LNCAP (cell line): Measurements from ENCODE around the gene PLPPR3.

ENCODE experiments used
- CTCF ChIP-seq: fragments of 450-650 bp; IDR thresholded peaks from 2 replicates; pipeline ENCODE4 v1.5.1; 2017; ENCODE audit warnings: mild to moderate bottlenecking

The PLPPR3 gene

GRCh38 chr19:810883-811489, 10.8 kb downstream of the PLPPR3 start:
- TF ChIP-seq CTCF, result no peak

- TF ChIP-seq CTCF, result no peak
These were observed 11.5 kb downstream of the PLPPR3 start for GRCh38 chr19:810077-810855.

GRCh38 chr19:808423-808775, 13.4 kb downstream of the PLPPR3 start:
- no peak for TF ChIP-seq CTCF

GRCh38 chr19:807627-808422, 13.9 kb downstream of the PLPPR3 start:
- no peak for TF ChIP-seq CTCF

- no peak for TF ChIP-seq CTCF
These were observed 14.8 kb downstream of the PLPPR3 start for GRCh38 chr19:806815-807421.

- TF ChIP-seq CTCF, result no peak
These were observed 15.9 kb downstream of the PLPPR3 start for GRCh38 chr19:805600-806550.

GRCh38 chr19:805166-805551, 16.6 kb downstream of the PLPPR3 start:
- TF ChIP-seq CTCF, result no peak
